OCI-LY3 (cell line): ENCODE results near the gene TMEM30A.

ENCODE experiments used
- H2AFZ ChIP-seq: fragments of 200-600, 300-600 bp; shearing (Covaris generic); 2 replicates; pipeline ENCODE4 v1.6.0; 2014; ENCODE audit warnings: antibody characterized with exemption, low read depth, low read length
- H3K27ac ChIP-seq: fragments of 200-600, 300-600 bp; sonication (generic); 2 replicates; pipeline ENCODE4 v1.5.1; 2014; ENCODE audit warnings: mild to moderate bottlenecking, low read length, moderate library complexity, mixed read lengths
- H3K27me3 ChIP-seq: fragments of 200-600, 300-600 bp; sonication (generic); 2 replicates; pipeline ENCODE4 v1.6.1; 2014; ENCODE audit warnings: low read depth, low read length, mixed read lengths
- H3K36me3 ChIP-seq: fragments of 200-600, 300-600 bp; sonication (generic); replicated peaks from 2 replicates; pipeline ENCODE3; 2014; ENCODE audit warnings: low read depth, low read length, mixed read lengths
- H3K4me1 ChIP-seq: fragments of 300-600, 200-600 bp; sonication (generic); 2 replicates; pipeline ENCODE4 v1.6.1; 2014; ENCODE audit warnings: low read length, mixed read lengths
- H3K4me2 ChIP-seq: fragments of 200-600, 300-600 bp; sonication (generic); 2 replicates; pipeline ENCODE4 v1.6.1; 2014; ENCODE audit warnings: low read length, mixed read lengths
- H3K4me3 ChIP-seq: fragments of 300-600, 200-600 bp; sonication (generic); 2 replicates; pipeline ENCODE4 v1.5.1; 2014; ENCODE audit warnings: antibody characterized with exemption, mild to moderate bottlenecking, low read length, moderate library complexity
- H3K79me2 ChIP-seq: fragments of 300-600, 200-600 bp; shearing (Covaris generic); 2 replicates; pipeline ENCODE4 v1.6.1; 2014; ENCODE audit warnings: mild to moderate bottlenecking, low read length, mixed read lengths
- H3K9ac ChIP-seq: fragments of 300-600, 200-600 bp; shearing (Covaris generic); 2 replicates; pipeline ENCODE4 v1.6.0; 2014; ENCODE audit warnings: mild to moderate bottlenecking, low read length, moderate library complexity
- H3K9me3 ChIP-seq: fragments of 200-600, 300-600 bp; shearing (Covaris generic); 2 replicates; pipeline ENCODE4 v1.6.1; 2014; ENCODE audit warnings: low read length, mixed read lengths; ENCODE audit not compliant: insufficient read depth
- H4K20me1 ChIP-seq: fragments of 200-600, 300-600 bp; sonication (generic); 2 replicates; pipeline ENCODE4 v1.6.1; 2016; ENCODE audit warnings: low read length, mixed read lengths; ENCODE audit not compliant: insufficient read depth
- EZH2phosphoT487 ChIP-seq: fragments of 200-600 bp; shearing (Covaris generic); IDR thresholded peaks from 2 replicates; pipeline ENCODE4 v1.6.1; 2018; ENCODE audit warnings: antibody characterized with exemption, mixed run types, low read depth
- TF ChIP-seq, protein P1 (sequence below): fragments of 200-600, 300-600 bp; sonication (generic); IDR thresholded peaks from 2 replicates; pipeline ENCODE4 v1.5.1; 2014; ENCODE audit warnings: antibody characterized with exemption, low read length, low read depth

The TMEM30A gene

DNA sequence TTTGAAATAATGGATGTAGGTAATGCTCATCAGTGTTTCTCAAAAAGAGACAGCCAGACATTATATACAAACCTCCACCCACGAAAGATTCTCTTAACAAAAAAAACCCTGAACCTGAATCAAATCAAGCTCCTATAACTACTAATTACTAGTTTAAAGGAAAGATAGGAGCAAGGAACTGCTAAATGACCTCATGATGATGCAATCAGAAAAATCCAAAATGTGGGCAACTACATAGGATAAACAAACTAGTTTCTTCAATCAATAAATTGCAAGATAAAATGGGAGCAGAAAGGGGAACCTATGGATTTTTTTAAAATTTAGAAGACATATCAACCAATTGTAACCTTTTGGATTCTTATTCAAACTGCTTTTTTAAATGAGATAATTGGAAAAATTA, 43.2 kb upstream of the TMEM30A start:
- no peaks in the 10 kb centered on the region for H3K27me3 ChIP-seq
- H3K4me2 ChIP-seq, result no peak overlapping the region
- H3K79me2 ChIP-seq, result no peaks in the 10 kb centered on the region
- H3K36me3 ChIP-seq, result no peaks in the 10 kb centered on the region
- no peak overlapping the region for H2AFZ ChIP-seq
- H4K20me1 ChIP-seq, result no peaks in the 10 kb centered on the region
- H3K4me3 ChIP-seq, result no peak overlapping the region
- H3K9ac ChIP-seq, result no peak overlapping the region
- no peak overlapping the region for H3K27ac ChIP-seq
- TF ChIP-seq, protein P1, sequence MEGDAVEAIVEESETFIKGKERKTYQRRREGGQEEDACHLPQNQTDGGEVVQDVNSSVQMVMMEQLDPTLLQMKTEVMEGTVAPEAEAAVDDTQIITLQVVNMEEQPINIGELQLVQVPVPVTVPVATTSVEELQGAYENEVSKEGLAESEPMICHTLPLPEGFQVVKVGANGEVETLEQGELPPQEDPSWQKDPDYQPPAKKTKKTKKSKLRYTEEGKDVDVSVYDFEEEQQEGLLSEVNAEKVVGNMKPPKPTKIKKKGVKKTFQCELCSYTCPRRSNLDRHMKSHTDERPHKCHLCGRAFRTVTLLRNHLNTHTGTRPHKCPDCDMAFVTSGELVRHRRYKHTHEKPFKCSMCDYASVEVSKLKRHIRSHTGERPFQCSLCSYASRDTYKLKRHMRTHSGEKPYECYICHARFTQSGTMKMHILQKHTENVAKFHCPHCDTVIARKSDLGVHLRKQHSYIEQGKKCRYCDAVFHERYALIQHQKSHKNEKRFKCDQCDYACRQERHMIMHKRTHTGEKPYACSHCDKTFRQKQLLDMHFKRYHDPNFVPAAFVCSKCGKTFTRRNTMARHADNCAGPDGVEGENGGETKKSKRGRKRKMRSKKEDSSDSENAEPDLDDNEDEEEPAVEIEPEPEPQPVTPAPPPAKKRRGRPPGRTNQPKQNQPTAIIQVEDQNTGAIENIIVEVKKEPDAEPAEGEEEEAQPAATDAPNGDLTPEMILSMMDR, result no peak
- no peak for TF ChIP-seq EZH2phosphoT487
- H3K9me3 ChIP-seq, result no peaks in the 10 kb centered on the region
- no peaks in the 10 kb centered on the region for H3K4me1 ChIP-seq

DNA sequence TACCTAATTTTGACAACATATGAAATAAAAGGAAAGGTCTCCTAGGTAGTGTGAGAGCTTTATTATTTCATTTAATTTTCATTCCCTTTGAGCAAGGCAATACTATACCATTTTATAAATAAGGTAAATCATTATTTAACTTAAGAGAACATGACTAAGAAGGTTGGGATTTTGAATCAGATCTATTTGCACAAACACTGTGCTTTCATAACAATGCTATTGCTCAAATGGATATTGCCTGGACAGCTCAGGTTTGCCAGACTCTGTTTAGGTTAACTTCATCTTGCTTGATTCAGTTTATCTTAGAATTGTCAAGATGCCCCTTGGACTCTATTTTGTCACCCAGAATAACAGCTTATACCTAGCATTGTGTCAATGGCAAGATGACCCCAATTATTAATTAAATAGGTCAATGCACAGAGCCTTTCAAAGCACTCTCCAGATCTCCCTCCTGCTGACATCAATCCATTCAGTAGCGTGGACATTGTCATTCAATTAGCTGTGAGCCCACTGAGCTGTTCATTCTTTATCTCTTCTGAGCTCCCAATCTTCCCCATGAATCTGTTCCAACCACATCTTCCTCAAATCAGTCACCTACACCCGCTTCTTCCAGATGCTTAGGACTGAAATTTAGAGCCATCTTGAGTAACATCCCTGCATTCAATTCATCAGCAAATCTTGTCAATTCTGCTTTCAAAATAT, 42.1 kb upstream of the TMEM30A start:
- Histone ChIP-seq H3K4me2 (no peak overlapping the region), H3K9ac (no peak overlapping the region), H3K36me3 (no peaks in the 10 kb centered on the region), H3K9me3 (no peaks in the 10 kb centered on the region), H3K27ac (no peak overlapping the region), H2AFZ (no peak overlapping the region), H4K20me1 (no peaks in the 10 kb centered on the region), H3K4me1 (no peaks in the 10 kb centered on the region), H3K79me2 (no peaks in the 10 kb centered on the region), H3K4me3 (no peak overlapping the region), H3K27me3 (no peaks in the 10 kb centered on the region)
- TF ChIP-seq EZH2phosphoT487, result no peak
- TF ChIP-seq, protein P1, result no peak

DNA sequence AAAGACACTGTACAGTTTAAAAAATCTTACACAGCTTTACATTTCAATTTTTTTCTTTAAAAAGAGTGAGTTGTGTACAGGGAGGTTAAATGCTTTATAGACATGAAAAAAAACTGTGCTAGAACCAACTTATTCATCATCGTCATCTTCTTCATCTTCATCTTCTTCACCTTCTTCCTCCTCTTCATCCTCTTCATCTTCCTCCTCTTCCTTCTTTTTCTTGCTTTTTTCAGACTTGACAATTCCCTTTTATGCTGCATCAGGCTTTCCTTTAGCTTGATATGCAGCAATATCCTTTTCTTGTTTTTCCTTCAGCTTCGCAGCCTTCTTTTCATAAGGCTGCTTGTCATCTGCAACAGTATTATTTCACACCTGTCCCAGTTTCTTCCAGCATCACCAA, 34.3 kb upstream of the TMEM30A start:
- no peaks in the 10 kb centered on the region for H3K36me3 ChIP-seq
- no peaks in the 10 kb centered on the region for H3K9me3 ChIP-seq
- no peak overlapping the region for H3K9ac ChIP-seq
- no peaks in the 10 kb centered on the region for H3K79me2 ChIP-seq
- H2AFZ ChIP-seq, result no peak overlapping the region
- H3K4me1 ChIP-seq, result peaks cover 4% of the 10 kb centered on the region; the same call in 1 of the 2 replicates
- H3K4me3 ChIP-seq, result no peak overlapping the region
- TF ChIP-seq EZH2phosphoT487, result no peak
- TF ChIP-seq, protein P1, result no peak
- H3K27me3 ChIP-seq, result no peaks in the 10 kb centered on the region
- no peaks in the 10 kb centered on the region for H4K20me1 ChIP-seq
- no peak overlapping the region for H3K27ac ChIP-seq
- H3K4me2 ChIP-seq, result no peak overlapping the region

DNA sequence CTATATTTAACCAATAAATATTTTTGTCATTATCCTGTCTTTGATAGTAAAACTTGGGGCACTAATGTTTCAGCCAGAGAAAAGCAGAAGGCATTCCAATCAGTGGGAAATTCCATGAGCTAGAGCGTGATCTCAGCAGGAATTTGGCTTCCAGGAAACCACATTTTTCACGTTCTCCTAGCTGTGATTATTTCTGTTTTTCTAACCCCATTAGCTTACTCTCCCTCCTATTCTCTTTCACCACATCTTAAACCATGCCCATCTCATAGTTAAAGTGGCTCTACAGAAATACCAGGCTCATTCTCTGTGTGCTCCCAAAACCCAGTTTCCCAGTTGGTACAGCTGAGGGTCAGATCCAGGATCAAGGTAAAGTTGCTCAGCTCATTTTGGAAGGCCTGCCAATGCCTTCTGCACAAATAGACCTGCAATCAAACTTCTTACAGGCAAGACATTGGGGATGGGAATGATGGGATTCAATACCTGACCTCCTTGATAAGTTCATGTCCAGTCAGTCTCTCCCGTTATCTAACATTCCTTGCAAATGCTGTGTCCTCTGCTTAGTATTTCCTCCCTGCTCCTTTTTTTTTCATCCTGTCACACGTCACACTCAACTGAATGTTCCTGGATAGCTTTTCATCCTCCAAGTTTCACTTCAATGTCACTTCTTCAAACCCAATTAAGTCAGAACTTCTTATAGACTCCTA, 33.1 kb upstream of the TMEM30A start:
- no peaks in the 10 kb centered on the region for H4K20me1 ChIP-seq
- no peaks in the 10 kb centered on the region for H3K27me3 ChIP-seq
- peaks cover 10% of the 10 kb centered on the region; the same call in 1 of the 2 replicates for H3K4me1 ChIP-seq
- H2AFZ ChIP-seq, result no peak overlapping the region
- no peaks in the 10 kb centered on the region for H3K36me3 ChIP-seq
- H3K79me2 ChIP-seq, result no peaks in the 10 kb centered on the region
- no peak overlapping the region for H3K4me3 ChIP-seq
- no peak overlapping the region for H3K27ac ChIP-seq
- TF ChIP-seq, protein P1, result no peak
- TF ChIP-seq EZH2phosphoT487, result no peak
- no peak overlapping the region for H3K9ac ChIP-seq
- H3K4me2 ChIP-seq, result no peak overlapping the region
- H3K9me3 ChIP-seq, result no peaks in the 10 kb centered on the region
